GM18951 (cell line): ENCODE data around the gene NOSTRIN.

Source experiments
- POLR2A ChIP-seq: IDR thresholded peaks from 4 replicates; pipeline ENCODE4 v1.6.1; 2011; ENCODE audit warnings: mild to moderate bottlenecking; ENCODE audit not compliant: insufficient read length, insufficient read depth; ENCODE audit errors: extremely low read depth
- in situ Hi-C: fragments of 300-500 bp; cut with MboI; formaldehyde crosslinking; loops from one replicate; pipeline ENCODE4 v1.12.0; 2022; ENCODE audit warnings: low sequenced_read_pairs, mixed read lengths, inconsistent platforms; ENCODE audit not compliant: unreplicated experiment

The NOSTRIN gene

GRCh38 chr2:168814939-168815907, 12.8 kb downstream of the NOSTRIN start:
- no peak for TF ChIP-seq POLR2A
- in situ Hi-C loops, result no loop called here

DNA sequence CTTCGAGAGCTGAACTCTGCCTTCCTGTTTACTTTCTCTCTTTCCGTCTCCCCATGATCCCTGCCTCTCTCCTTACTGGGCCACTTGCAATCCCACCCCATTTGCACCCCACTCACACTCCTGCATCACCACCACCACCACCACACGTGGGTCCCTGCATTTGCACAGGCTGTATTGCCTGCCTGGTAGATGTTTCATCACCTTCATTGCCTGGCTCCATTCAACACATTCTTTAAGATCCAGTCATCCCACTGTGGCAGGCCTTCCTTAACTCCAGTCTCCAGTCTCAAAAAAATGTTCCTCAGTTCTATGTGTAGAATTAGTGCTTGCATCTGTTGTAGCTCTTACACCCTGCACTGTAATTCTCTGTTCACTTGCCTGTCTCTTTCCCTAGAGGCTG, 13.9 kb downstream of the NOSTRIN start:
- TF ChIP-seq POLR2A, result no peak
- in situ Hi-C loops, result no loop called here

GRCh38 chr2:168819050-168819715, 16.7 kb downstream of the NOSTRIN start:
- in situ Hi-C loops, result no loop called here
- TF ChIP-seq POLR2A, result no peak

GRCh38 chr2:168819829-168820489, 17.5 kb downstream of the NOSTRIN start:
- no peak for TF ChIP-seq POLR2A
- in situ Hi-C loops, result no loop called here

GRCh38 chr2:168821577-168821976, 19.1 kb downstream of the NOSTRIN start:
- in situ Hi-C loops, result no loop called here
- TF ChIP-seq POLR2A, result no peak

- TF ChIP-seq POLR2A, result no peak
- in situ Hi-C loops, result no loop called here
Observed at GRCh38 chr2:168821992-168822391, 19.6 kb downstream of the NOSTRIN start.

- in situ Hi-C loops, result no loop called here
- no peak for TF ChIP-seq POLR2A
Observed at GRCh38 chr2:168825126-168825525, 22.7 kb downstream of the NOSTRIN start.

GRCh38 chr2:168830958-168831357, 28.5 kb downstream of the NOSTRIN start:
- in situ Hi-C loops, result no loop called here
- no peak for TF ChIP-seq POLR2A

DNA sequence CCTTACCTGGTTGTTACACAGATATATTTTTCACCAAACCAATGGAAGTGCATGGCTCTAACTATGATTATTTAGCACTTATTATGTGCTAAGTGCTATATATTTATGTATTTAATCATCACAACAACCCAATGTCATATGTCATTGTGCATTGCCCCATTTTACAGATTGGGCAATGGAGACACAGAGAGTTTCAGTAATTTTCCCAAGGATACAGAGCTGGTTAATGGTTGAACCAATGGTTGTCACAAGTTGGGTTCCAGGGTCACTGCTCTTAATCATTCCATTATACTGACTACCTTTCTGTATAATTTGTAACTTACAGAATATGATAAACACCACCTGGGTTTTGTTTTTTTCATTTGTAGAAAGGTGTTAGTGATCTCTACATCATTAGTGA, 29.2 kb downstream of the NOSTRIN start:
- no peak for TF ChIP-seq POLR2A
- in situ Hi-C loops, result no loop called here

DNA sequence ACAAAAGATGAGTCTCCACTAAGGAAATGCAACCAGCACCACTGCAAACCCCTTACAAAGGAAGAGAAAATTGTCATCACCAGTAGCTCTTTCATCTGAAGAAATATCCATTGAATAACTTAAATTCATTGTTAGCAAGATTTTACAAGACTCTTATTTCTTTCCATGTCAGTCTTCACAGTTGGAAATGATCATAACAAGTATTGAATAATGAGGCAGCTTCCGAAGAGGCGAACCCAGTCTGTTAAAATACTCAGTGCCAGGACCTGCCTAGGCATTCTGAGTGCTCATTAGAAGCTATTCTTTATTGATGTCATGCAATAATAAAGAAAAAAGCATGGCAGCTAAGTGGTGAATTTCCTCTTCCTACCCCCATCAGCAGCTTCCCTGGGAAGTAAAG, 33.5 kb downstream of the NOSTRIN start:
- in situ Hi-C loops, result no loop called here

GRCh38 chr2:168841445-168841844, 39.0 kb downstream of the NOSTRIN start:
- no peak for TF ChIP-seq POLR2A
- in situ Hi-C loops, result no loop called here

More for the DNA sequence above, 33.5 kb downstream of the NOSTRIN start:
- TF ChIP-seq POLR2A, result no peak

GRCh38 chr2:168843253-168843652, 40.8 kb downstream of the NOSTRIN start:
- in situ Hi-C loops, result no loop called here

DNA sequence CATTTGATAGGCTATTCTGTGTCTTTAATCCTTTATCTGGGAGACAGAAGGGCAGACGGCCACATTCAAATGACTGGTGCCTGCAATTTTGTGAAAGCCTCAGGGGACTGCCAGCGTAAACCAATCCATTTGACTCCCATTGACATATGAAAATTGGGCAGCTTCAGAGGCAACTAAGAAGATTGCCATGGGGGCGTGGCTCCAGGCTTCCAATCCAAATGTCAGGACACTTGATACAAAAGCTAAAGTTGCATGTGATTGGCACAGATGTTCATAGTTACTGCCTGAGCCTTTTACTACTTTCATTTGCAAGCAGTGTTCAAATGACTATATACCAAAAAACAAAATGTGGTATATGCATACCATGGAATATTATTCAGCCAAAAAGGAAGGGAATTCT, 45.8 kb downstream of the NOSTRIN start:
- in situ Hi-C loops, result no loop called here
- no peak for TF ChIP-seq POLR2A

More at GRCh38 chr2:168843253-168843652, 40.8 kb downstream of the NOSTRIN start:
- TF ChIP-seq POLR2A, result no peak
